ENCODE data around the gene GTF3C5.

- TF ChIP-seq EZH2 (IDR thresholded peaks at IDR 0.05) (no peak), POLR2AphosphoS5 (IDR thresholded peaks at IDR 0.05; ENCODE audit: borderline replicate concordance, low read depth, low read length) (no peak)
These were observed 13.3 kb downstream of the GTF3C5 start for GRCh38 chr9:133044125-133044524.
